H9 (cell line): Measurements from ENCODE around the gene CRACDL. TPM values are rescaled to one million over a fixed set of nuclear protein-coding genes. Genes with fewer than 3 reads are reported as not detected.

Experiments used
- DNase-seq: peaks from one replicate; pipeline ENCODE4 v3.0.0-alpha.2; 2017
- H2AFZ ChIP-seq: one replicate; pipeline ENCODE4 v1.6.1; 2013; ENCODE audit warnings: mild to moderate bottlenecking, low read length, control low read depth, moderate library complexity
- H2AK5ac ChIP-seq: 2 replicates; pipeline ENCODE4 v1.6.1; 2013; ENCODE audit warnings: low read length, control low read depth, mixed read lengths; ENCODE audit not compliant: insufficient read length
- H2BK120ac ChIP-seq: one replicate; pipeline ENCODE4 v1.6.1; 2013; ENCODE audit warnings: low read depth, mild to moderate bottlenecking, low read length, control low read depth, inconsistent platforms; ENCODE audit not compliant: poor library complexity, severe bottlenecking
- H2BK12ac ChIP-seq: 2 replicates; pipeline ENCODE4 v1.6.1; 2013; ENCODE audit warnings: low read length, control low read depth, mixed read lengths, low read depth; ENCODE audit not compliant: insufficient read length
- H2BK15ac ChIP-seq: 2 replicates; pipeline ENCODE4 v1.6.1; 2013; ENCODE audit warnings: low read depth, low read length, control low read depth
- H2BK20ac ChIP-seq: one replicate; pipeline ENCODE4 v1.6.1; 2013; ENCODE audit warnings: low read depth, mild to moderate bottlenecking, low read length, control low read depth, inconsistent platforms; ENCODE audit not compliant: poor library complexity, severe bottlenecking
- H2BK5ac ChIP-seq: 2 replicates; pipeline ENCODE4 v1.6.1; 2013; ENCODE audit warnings: low read length, control low read depth, mixed read lengths; ENCODE audit not compliant: insufficient read length
- H3K14ac ChIP-seq: 2 replicates; pipeline ENCODE4 v1.6.1; 2013; ENCODE audit warnings: low read length, control low read depth; ENCODE audit not compliant: insufficient read depth
- H3K18ac ChIP-seq: 2 replicates; pipeline ENCODE4 v1.6.1; 2013; ENCODE audit warnings: low read depth, mild to moderate bottlenecking, mixed read lengths, low read length, control low read depth; ENCODE audit not compliant: insufficient read length
- H3K23ac ChIP-seq: 2 replicates; pipeline ENCODE4 v1.6.1; 2013; ENCODE audit warnings: low read length, control low read depth, mixed read lengths, low read depth; ENCODE audit not compliant: insufficient read length
- H3K23me2 ChIP-seq: 2 replicates; pipeline ENCODE4 v1.6.1; 2013; ENCODE audit warnings: low read depth, mild to moderate bottlenecking, mixed read lengths, low read length, control low read depth; ENCODE audit not compliant: insufficient read length, poor library complexity, severe bottlenecking
- H3K27ac ChIP-seq: 2 replicates; pipeline ENCODE4 v1.5.1; 2013; ENCODE audit warnings: low read length, control low read depth, mixed read lengths, low read depth; ENCODE audit not compliant: insufficient read length
- H3K27me3 ChIP-seq: 2 replicates; pipeline ENCODE4 v1.6.1; 2013; ENCODE audit warnings: low read length, control low read depth, inconsistent platforms; ENCODE audit not compliant: insufficient read depth
- H3K4ac ChIP-seq: 2 replicates; pipeline ENCODE4 v1.6.1; 2013; ENCODE audit warnings: low read depth, mild to moderate bottlenecking, control low read depth, inconsistent platforms, low read length, moderate library complexity
- H3K4me1 ChIP-seq: 2 replicates; pipeline ENCODE4 v1.6.1; 2013; ENCODE audit warnings: low read length, control low read depth, inconsistent platforms; ENCODE audit not compliant: insufficient read depth
- H3K4me2 ChIP-seq: 2 replicates; pipeline ENCODE4 v1.6.1; 2013; ENCODE audit warnings: low read length, control low read depth, mixed read lengths; ENCODE audit not compliant: insufficient read length, insufficient read depth
- H3K56ac ChIP-seq: 2 replicates; pipeline ENCODE4 v1.6.1; 2013; ENCODE audit warnings: low read depth, mild to moderate bottlenecking, mixed read lengths, low read length, control low read depth; ENCODE audit not compliant: insufficient read length
- H3K79me1 ChIP-seq: 2 replicates; pipeline ENCODE4 v1.6.1; 2013; ENCODE audit warnings: low read depth, mild to moderate bottlenecking, moderate library complexity, low read length, control low read depth, inconsistent platforms; ENCODE audit not compliant: insufficient read depth, poor library complexity, severe bottlenecking
- H3K79me2 ChIP-seq: 2 replicates; pipeline ENCODE4 v1.6.1; 2013; ENCODE audit warnings: low read length, control low read depth, inconsistent platforms; ENCODE audit not compliant: insufficient read depth
- H3K9ac ChIP-seq: 2 replicates; pipeline ENCODE4 v1.6.1; 2013; ENCODE audit warnings: low read length, control low read depth, mixed read lengths; ENCODE audit not compliant: insufficient read length; ENCODE audit errors: extremely low read depth
- H3K9me3 ChIP-seq: one replicate; pipeline ENCODE4 v1.6.1; 2013; ENCODE audit warnings: low read depth, low read length, inconsistent platforms; ENCODE audit not compliant: control insufficient read depth
- H3T11ph ChIP-seq: one replicate; pipeline ENCODE4 v1.6.1; 2013; ENCODE audit warnings: mild to moderate bottlenecking, low read length, control low read depth, inconsistent platforms
- H4K20me1 ChIP-seq: one replicate; pipeline ENCODE4 v1.6.1; 2013; ENCODE audit not compliant: control insufficient read depth, insufficient read length, insufficient read depth
- H4K5ac ChIP-seq: 2 replicates; pipeline ENCODE4 v1.6.1; 2013; ENCODE audit warnings: low read depth, mild to moderate bottlenecking, mixed read lengths, low read length, control low read depth; ENCODE audit not compliant: insufficient read length
- H4K8ac ChIP-seq: replicated peaks from 2 replicates; pipeline ENCODE4 v1.6.1; 2013; ENCODE audit warnings: low read length, control low read depth, mixed read lengths, low read depth; ENCODE audit not compliant: insufficient read length
- H4K91ac ChIP-seq: 2 replicates; pipeline ENCODE4 v1.6.1; 2013; ENCODE audit warnings: low read depth, mild to moderate bottlenecking, moderate library complexity, mixed read lengths, low read length, control low read depth; ENCODE audit not compliant: insufficient read length
- H3K27ac Mint-ChIP-seq, 3 experiments: 2 replicates in 2 of 3; 3 replicates in 1 of 3; pipeline ENCODE4 v1.8.0; 2020 to 2021; ENCODE audit warnings: mixed read lengths in 3 of 3, mild to moderate bottlenecking in 1 of 3, moderate library complexity in 1 of 3
- H3K27me3 Mint-ChIP-seq: 2 replicates; pipeline ENCODE4 v1.8.0; 2021; ENCODE audit warnings: low read depth, mild to moderate bottlenecking, moderate library complexity, mixed read lengths
- H3K36me3 Mint-ChIP-seq, 3 experiments: 2 replicates in 2 of 3; 3 replicates in 1 of 3; pipeline ENCODE4 v1.8.0; 2020 to 2021; ENCODE audit warnings: low read depth in 3 of 3, mixed read lengths in 3 of 3; ENCODE audit not compliant: insufficient read depth in 1 of 3
- H3K4me1 Mint-ChIP-seq, 2 experiments: 2 replicates each; pipeline ENCODE4 v1.8.0; 2020; ENCODE audit warnings: mixed read lengths in 2 of 2
- H3K4me3 Mint-ChIP-seq, 2 experiments: 2 replicates in 1 of 2; 3 replicates in 1 of 2; pipeline ENCODE4 v1.8.0; 2020 to 2021; ENCODE audit warnings: mild to moderate bottlenecking in 2 of 2, mixed read lengths in 2 of 2, moderate library complexity in 1 of 2
- H3K9me3 Mint-ChIP-seq, 2 experiments: 2 replicates in 1 of 2; 3 replicates in 1 of 2; pipeline ENCODE4 v1.8.0; 2020; ENCODE audit warnings: mild to moderate bottlenecking in 2 of 2, mixed read lengths in 2 of 2, moderate library complexity in 1 of 2
- WGBS: extraction: QIAGEN DNeasy Blood & Tissue Kit; methylation state at CpG from one replicate; pipeline ENCODE4 v1.1.7; 2013; ENCODE audit warnings: missing lambda C conversion rate, low lambda C conversion rate, mixed read lengths; ENCODE audit not compliant: insufficient read length; ENCODE audit errors: extremely low coverage; 5-methylcytosine and 5-hydroxymethylcytosine counted together
- total RNA-seq: library from RNA; stranded (reverse); gene quantifications from 2 replicates; pipeline ENCODE4 v1.2.1, GENCODE V29; 2021
- TF ChIP-seq, protein P1 (sequence below): fragments of 200-600 bp; sonication (generic); conservative IDR thresholded peaks from 3 replicates; pipeline ENCODE4 v1.8.0; 2021; ENCODE audit warnings: antibody characterized with exemption, mild to moderate bottlenecking

The CRACDL gene
- total RNA-seq, 1 experiment from 2014 or later, result 0.48 TPM

DNA sequence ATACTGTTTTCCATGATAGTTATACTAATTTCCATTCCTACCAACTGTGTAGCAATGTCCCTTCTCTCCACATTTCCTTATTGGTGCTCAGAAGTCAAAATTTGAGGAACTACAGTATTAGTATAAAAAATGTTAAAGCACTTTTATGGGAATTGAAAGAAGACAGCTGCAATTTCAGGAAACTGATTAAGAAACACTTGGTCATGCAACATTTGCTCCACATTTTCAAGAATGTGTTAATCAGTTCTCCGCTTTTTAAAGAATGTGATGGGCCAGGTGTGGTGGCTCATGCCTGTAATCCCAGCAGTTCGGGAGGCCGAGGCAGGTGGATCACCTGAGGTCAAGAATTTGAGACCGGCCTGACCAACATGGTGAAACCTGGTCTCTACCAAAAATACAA, 171.5 kb downstream of the CRACDL start:
- no peaks in the 10 kb centered on the region for H3K79me2 ChIP-seq
- H3K27me3 Mint-ChIP-seq, result no peaks in the 10 kb centered on the region; the same call in 1 of the 2 replicates
- TF ChIP-seq, protein P1, sequence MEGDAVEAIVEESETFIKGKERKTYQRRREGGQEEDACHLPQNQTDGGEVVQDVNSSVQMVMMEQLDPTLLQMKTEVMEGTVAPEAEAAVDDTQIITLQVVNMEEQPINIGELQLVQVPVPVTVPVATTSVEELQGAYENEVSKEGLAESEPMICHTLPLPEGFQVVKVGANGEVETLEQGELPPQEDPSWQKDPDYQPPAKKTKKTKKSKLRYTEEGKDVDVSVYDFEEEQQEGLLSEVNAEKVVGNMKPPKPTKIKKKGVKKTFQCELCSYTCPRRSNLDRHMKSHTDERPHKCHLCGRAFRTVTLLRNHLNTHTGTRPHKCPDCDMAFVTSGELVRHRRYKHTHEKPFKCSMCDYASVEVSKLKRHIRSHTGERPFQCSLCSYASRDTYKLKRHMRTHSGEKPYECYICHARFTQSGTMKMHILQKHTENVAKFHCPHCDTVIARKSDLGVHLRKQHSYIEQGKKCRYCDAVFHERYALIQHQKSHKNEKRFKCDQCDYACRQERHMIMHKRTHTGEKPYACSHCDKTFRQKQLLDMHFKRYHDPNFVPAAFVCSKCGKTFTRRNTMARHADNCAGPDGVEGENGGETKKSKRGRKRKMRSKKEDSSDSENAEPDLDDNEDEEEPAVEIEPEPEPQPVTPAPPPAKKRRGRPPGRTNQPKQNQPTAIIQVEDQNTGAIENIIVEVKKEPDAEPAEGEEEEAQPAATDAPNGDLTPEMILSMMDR, result no peak

More for the DNA sequence above, 171.5 kb downstream of the CRACDL start:
- H2AFZ ChIP-seq, result no peak overlapping the region
- no peak overlapping the region for H4K5ac ChIP-seq
- H3K9ac ChIP-seq, result no peak overlapping the region
- no peak overlapping the region for H3K27ac ChIP-seq
- no peak overlapping the region for H2BK120ac ChIP-seq
- H3K36me3 Mint-ChIP-seq, result no peaks in the 10 kb centered on the region
- H3K18ac ChIP-seq, result no peak overlapping the region
- H2BK12ac ChIP-seq, result no peak overlapping the region
- no peak overlapping the region for H2BK20ac ChIP-seq
- no peak overlapping the region for H3K56ac ChIP-seq
- H4K91ac ChIP-seq, result no peak overlapping the region
- H3K14ac ChIP-seq, result no peak overlapping the region
- H2AK5ac ChIP-seq, result no peak overlapping the region
- no peak overlapping the region for H2BK15ac ChIP-seq
- no peak overlapping the region for H3K4me2 ChIP-seq
- no peak overlapping the region for H4K8ac ChIP-seq
- H3T11ph ChIP-seq, result no peak overlapping the region
- no peaks in the 10 kb centered on the region for H3K9me3 ChIP-seq
- H3K23me2 ChIP-seq, result no peaks in the 10 kb centered on the region
- no peak overlapping the region for H3K27ac Mint-ChIP-seq
- H4K20me1 ChIP-seq, result peaks cover 2% of the 10 kb centered on the region
- DNase-seq, result no peak
- H3K4me1 ChIP-seq, result no peaks in the 10 kb centered on the region
- H3K4ac ChIP-seq, result no peak overlapping the region
- H3K4me1 Mint-ChIP-seq, result no peaks in the 10 kb centered on the region
- no peak overlapping the region for H3K4me3 Mint-ChIP-seq
- no CpG with 5 or more reads among the region's 4 CpGs for WGBS
- no peak overlapping the region for H2BK5ac ChIP-seq
- no peak overlapping the region for H3K23ac ChIP-seq
- H3K27me3 ChIP-seq, result no peaks in the 10 kb centered on the region
- H3K79me1 ChIP-seq, result no peaks in the 10 kb centered on the region
- H3K9me3 Mint-ChIP-seq, result no peaks in the 10 kb centered on the region
